Right atrium auricular region (tissue), 2 donors: Measurements from ENCODE around the gene TBC1D10A. TPM values are rescaled to one million over a fixed set of nuclear protein-coding genes. Genes with fewer than 3 reads are reported as not detected.

Experiments
- DNase-seq: peaks from one replicate; pipeline ENCODE4 v3.0.0-alpha.2; 2019; ENCODE audit warnings: low spot score
- H3K27ac ChIP-seq, 2 donors: fragments of 200-600 bp; sonication (generic); 1 replicate in 1 of 2; 2 replicates in 1 of 2; pipeline ENCODE4 v1.5.1; 2016 to 2019
- H3K27me3 ChIP-seq, 2 donors: fragments of 200-600 bp; sonication (generic); one replicate each; pipeline versions ENCODE4 v1.5.1 to v1.6.0; 2017 to 2019
- H3K36me3 ChIP-seq: fragments of 200-600 bp; sonication (generic); one replicate; pipeline ENCODE4 v1.5.1; 2016
- H3K4me1 ChIP-seq, 2 donors: fragments of 200-600 bp; sonication (generic); one replicate each; pipeline versions ENCODE4 v1.5.1 to v1.6.0; 2017 to 2019
- H3K4me3 ChIP-seq, 2 donors: fragments of 200-600 bp; sonication (generic); 1 replicate in 1 of 2; 2 replicates in 1 of 2; pipeline ENCODE4 v1.5.1; 2017 to 2019; ENCODE audit warnings: mild to moderate bottlenecking in 1 of 2, moderate library complexity in 1 of 2
- H3K9me3 ChIP-seq, 2 donors: fragments of 200-600 bp; sonication (generic); one replicate each; pipeline ENCODE4 v1.5.1; 2019
- total RNA-seq, 2 donors: library from RNA; depleted of rRNA; stranded (reverse); fragments of >200 nt; gene quantifications; one replicate each; pipeline ENCODE4 v1.1.0, GENCODE V29; 2016
- TF ChIP-seq, protein P1 (sequence below), 2 donors: fragments of 200-600 bp; sonication (generic); IDR thresholded peaks; one replicate each; pipeline ENCODE4 v1.5.1; 2019; ENCODE audit warnings: antibody characterized with exemption in 2 of 2

Gene TBC1D10A
- total RNA-seq, 2 donors from 2014 or later, result 5.9 to 9.3 TPM

DNA sequence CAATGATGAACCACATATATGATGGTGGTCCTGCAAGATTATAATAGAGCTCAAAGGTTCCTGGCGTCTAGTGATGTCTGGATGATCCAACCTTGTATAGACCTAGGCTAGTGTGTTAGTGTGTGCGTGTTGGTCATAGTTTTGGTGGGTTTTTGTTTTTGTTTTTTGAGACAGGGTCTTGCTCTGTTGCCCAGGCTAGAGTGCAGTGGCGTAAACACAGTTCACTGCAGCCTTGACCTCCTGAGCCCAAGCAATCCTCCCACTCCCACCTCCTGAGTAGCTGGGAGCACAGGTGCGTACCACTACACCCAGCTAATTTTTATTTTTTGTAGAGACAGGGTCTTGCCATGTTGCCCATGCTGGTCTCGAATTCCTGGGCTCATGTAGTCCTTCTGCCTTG is 46.8 kb downstream of the TBC1D10A start:
- no peak for DNase-seq
- H3K9me3 ChIP-seq, result no peaks in the 10 kb centered on the region

GRCh38 chr22:30279046-30279788 is 47.5 kb downstream of the TBC1D10A start:
- TF ChIP-seq, protein P1, sequence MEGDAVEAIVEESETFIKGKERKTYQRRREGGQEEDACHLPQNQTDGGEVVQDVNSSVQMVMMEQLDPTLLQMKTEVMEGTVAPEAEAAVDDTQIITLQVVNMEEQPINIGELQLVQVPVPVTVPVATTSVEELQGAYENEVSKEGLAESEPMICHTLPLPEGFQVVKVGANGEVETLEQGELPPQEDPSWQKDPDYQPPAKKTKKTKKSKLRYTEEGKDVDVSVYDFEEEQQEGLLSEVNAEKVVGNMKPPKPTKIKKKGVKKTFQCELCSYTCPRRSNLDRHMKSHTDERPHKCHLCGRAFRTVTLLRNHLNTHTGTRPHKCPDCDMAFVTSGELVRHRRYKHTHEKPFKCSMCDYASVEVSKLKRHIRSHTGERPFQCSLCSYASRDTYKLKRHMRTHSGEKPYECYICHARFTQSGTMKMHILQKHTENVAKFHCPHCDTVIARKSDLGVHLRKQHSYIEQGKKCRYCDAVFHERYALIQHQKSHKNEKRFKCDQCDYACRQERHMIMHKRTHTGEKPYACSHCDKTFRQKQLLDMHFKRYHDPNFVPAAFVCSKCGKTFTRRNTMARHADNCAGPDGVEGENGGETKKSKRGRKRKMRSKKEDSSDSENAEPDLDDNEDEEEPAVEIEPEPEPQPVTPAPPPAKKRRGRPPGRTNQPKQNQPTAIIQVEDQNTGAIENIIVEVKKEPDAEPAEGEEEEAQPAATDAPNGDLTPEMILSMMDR (IDR thresholded peaks at IDR 0.05), result no peak
- H3K9me3 ChIP-seq, result no peaks in the 10 kb centered on the region
- no peaks in the 10 kb centered on the region for H3K27me3 ChIP-seq
- no peak overlapping the region for H3K4me3 ChIP-seq
- H3K36me3 ChIP-seq, result no peaks in the 10 kb centered on the region
- DNase-seq, result no peak
- H3K27ac ChIP-seq, result no peak overlapping the region
- H3K4me1 ChIP-seq, result peaks cover 0 to 14% of the 10 kb centered on the region in 2 donors

More for the DNA sequence above, 46.8 kb downstream of the TBC1D10A start:
- Histone ChIP-seq H3K36me3 (no peaks in the 10 kb centered on the region), H3K27me3 (no peaks in the 10 kb centered on the region), H3K27ac (no peak overlapping the region), H3K4me3 (no peak overlapping the region), H3K4me1 (peaks cover 0 to 14% of the 10 kb centered on the region in 2 donors)
- TF ChIP-seq, protein P1 (IDR thresholded peaks at IDR 0.05), result no peak

GRCh38 chr22:30277547-30278344 is 49.0 kb downstream of the TBC1D10A start:
- TF ChIP-seq, protein P1 (IDR thresholded peaks at IDR 0.05), result no peak
- Histone ChIP-seq H3K27me3 (no peaks in the 10 kb centered on the region), H3K36me3 (no peaks in the 10 kb centered on the region), H3K4me1 (peaks cover 0 to 14% of the 10 kb centered on the region in 2 donors), H3K9me3 (no peaks in the 10 kb centered on the region), H3K27ac (peak overlapping the region; percentile 55 to 69), H3K4me3 (no peak overlapping the region)
- DNase-seq, result peak; percentile 78

DNA sequence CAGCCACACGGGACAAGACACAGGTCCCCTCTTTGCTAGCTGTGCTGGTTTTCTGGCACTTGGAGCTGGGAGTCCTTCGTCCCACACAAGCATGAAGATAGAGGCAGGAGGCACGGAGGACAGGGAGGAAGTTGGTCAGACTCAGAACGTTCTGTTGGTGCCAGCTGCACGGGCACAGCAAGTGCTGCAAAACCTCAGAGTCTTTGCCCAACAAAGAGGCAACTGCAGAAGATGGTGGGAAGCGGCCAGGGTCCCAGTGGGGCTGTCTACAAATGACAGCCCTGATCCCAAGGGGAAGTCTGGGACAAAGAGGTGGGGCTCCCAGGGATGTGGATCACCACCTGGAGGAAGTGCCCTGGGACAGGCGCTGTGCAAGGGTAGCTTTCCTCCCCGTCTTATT is 50.7 kb downstream of the TBC1D10A start:
- H3K9me3 ChIP-seq, result no peaks in the 10 kb centered on the region
- no peak overlapping the region for H3K4me3 ChIP-seq
- peaks cover 0 to 14% of the 10 kb centered on the region in 2 donors for H3K4me1 ChIP-seq
- H3K27me3 ChIP-seq, result no peaks in the 10 kb centered on the region
- no peak overlapping the region for H3K27ac ChIP-seq
- TF ChIP-seq, protein P1 (IDR thresholded peaks at IDR 0.05), result no peak
- H3K36me3 ChIP-seq, result no peaks in the 10 kb centered on the region
- no peak for DNase-seq

DNA sequence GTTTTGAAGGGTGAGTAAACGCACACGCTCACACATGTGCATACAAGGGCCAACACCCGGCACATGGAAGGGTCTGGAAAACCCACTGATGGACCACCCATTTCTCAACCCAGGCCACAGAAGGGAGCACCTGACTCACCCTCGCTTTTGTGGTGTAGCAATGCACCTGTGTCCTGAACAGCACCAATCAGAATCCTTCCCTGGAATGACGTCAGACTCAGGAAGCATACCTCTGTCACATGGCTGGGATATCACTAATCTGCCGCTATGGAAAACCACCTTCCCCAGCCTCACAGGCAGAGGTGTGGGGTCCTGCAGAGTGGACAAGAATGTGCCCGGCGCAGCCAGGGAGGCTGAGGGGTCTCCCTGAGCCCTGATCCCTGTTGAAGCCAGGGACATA is 51.1 kb downstream of the TBC1D10A start:
- H3K27ac ChIP-seq, result no peak overlapping the region
- H3K27me3 ChIP-seq, result no peaks in the 10 kb centered on the region
- DNase-seq, result no peak
- no peaks in the 10 kb centered on the region for H3K36me3 ChIP-seq
- no peaks in the 10 kb centered on the region for H3K9me3 ChIP-seq
- no peak overlapping the region for H3K4me3 ChIP-seq
- TF ChIP-seq, protein P1 (IDR thresholded peaks at IDR 0.05), result no peak
- H3K4me1 ChIP-seq, result peaks cover 0 to 14% of the 10 kb centered on the region in 2 donors
